MM.1S (cell line): Measurements from ENCODE around the gene LYZL1.
"Not testable (repeated sequence)": the region's sequence is repeated elsewhere in the genome, so short reads cannot be mapped to it uniquely, and the experiment has no call there.

ENCODE experiments used
- DNase-seq: peaks from one replicate; pipeline ENCODE4 v3.0.0-alpha.2; 2015
- H2AFZ ChIP-seq: fragments of 300-600 bp; sonication (generic); 2 replicates; pipeline ENCODE4 v1.6.0; 2016; ENCODE audit warnings: antibody characterized with exemption, low read length
- H3F3A ChIP-seq: fragments of 300-600 bp; sonication (generic); 2 replicates; pipeline ENCODE4 v1.6.1; 2016; ENCODE audit warnings: mild to moderate bottlenecking, antibody characterized with exemption, low read length, moderate library complexity, mixed read lengths; ENCODE audit not compliant: insufficient read depth
- H3K27ac ChIP-seq: fragments of 300-600 bp; sonication (generic); 2 replicates; pipeline ENCODE4 v1.5.1; 2016; ENCODE audit warnings: mild to moderate bottlenecking, low read length
- H3K27me3 ChIP-seq: fragments of 300-600 bp; sonication (generic); replicated peaks from 2 replicates; pipeline ENCODE4 v1.6.0; 2016; ENCODE audit warnings: low read length; ENCODE audit not compliant: insufficient read depth
- H3K36me3 ChIP-seq: fragments of 300-600 bp; sonication (generic); replicated peaks from 2 replicates; pipeline ENCODE4 v1.6.1; 2016; ENCODE audit warnings: mild to moderate bottlenecking, low read length, mixed read lengths; ENCODE audit not compliant: insufficient read depth
- H3K4me1 ChIP-seq: fragments of 300-600 bp; sonication (generic); 2 replicates; pipeline ENCODE4 v1.6.1; 2016; ENCODE audit warnings: low read length, mixed read lengths
- H3K4me2 ChIP-seq: fragments of 300-600 bp; sonication (generic); 2 replicates; pipeline ENCODE4 v1.6.0; 2016; ENCODE audit warnings: low read depth, low read length
- H3K4me3 ChIP-seq: fragments of 300-600 bp; sonication (generic); 2 replicates; pipeline ENCODE4 v1.5.1; 2016; ENCODE audit warnings: low read length, mixed read lengths
- H3K79me2 ChIP-seq: fragments of 300-600 bp; sonication (generic); 2 replicates; pipeline ENCODE4 v1.6.1; 2016; ENCODE audit warnings: mixed run types, low read length, mixed read lengths
- H3K9ac ChIP-seq: fragments of 300-600 bp; sonication (generic); 2 replicates; pipeline ENCODE4 v1.6.1; 2016; ENCODE audit warnings: low read length, mixed read lengths
- H3K9me2 ChIP-seq: fragments of 300-600 bp; sonication (generic); replicated peaks from 2 replicates; pipeline ENCODE4 v1.6.1; 2016; ENCODE audit warnings: mild to moderate bottlenecking, low read length, mixed read lengths; ENCODE audit not compliant: insufficient read depth
- H3K9me3 ChIP-seq: fragments of 300-600 bp; sonication (generic); replicated peaks from 2 replicates; pipeline ENCODE4 v1.6.1; 2016; ENCODE audit warnings: mild to moderate bottlenecking, low read length, mixed read lengths; ENCODE audit not compliant: insufficient read depth
- H4K20me1 ChIP-seq: fragments of 300-600 bp; sonication (generic); 2 replicates; pipeline ENCODE4 v1.6.1; 2016; ENCODE audit warnings: mild to moderate bottlenecking, low read length, moderate library complexity, mixed read lengths; ENCODE audit not compliant: insufficient read depth
- EZH2 ChIP-seq: fragments of 300-600 bp; sonication (generic); optimal IDR thresholded peaks from 2 replicates; pipeline ENCODE3; 2017; ENCODE audit warnings: low read depth, mild to moderate bottlenecking, antibody characterized with exemption, low read length, mixed read lengths
- EZH2phosphoT487 ChIP-seq: fragments of 300-600 bp; sonication (generic); IDR thresholded peaks from 2 replicates; pipeline ENCODE4 v1.6.1; 2018; ENCODE audit warnings: antibody characterized with exemption, low read length
- TF ChIP-seq, protein P1 (sequence below): fragments of 300-600 bp; sonication (generic); IDR thresholded peaks from 2 replicates; pipeline ENCODE4 v1.5.1; 2016; ENCODE audit warnings: antibody characterized with exemption, low read length, mixed read lengths

Gene LYZL1

DNA sequence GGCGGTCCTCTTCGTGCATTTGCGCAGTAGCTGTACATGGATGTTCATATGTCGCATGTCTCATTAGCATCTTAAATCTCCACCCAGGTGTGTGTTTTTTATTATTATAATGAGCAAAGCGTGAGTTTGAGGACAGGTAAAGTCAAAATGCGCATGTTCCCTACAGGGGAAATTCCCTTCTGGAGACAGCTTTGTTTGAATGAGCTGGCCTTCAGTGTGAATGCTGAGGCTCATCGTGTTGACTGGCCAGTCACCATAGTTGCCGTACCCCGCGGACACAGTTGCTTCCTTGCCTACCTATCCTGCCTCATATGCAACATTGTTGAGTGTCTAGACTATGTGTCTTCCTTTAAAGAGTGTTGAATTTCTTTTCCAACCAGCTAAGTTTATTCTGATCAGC is 13.6 kb downstream of the LYZL1 start:
- H3K4me3 ChIP-seq = no peak overlapping the region
- H4K20me1 ChIP-seq = no peaks in the 10 kb centered on the region
- no peak for TF ChIP-seq EZH2
- no peak overlapping the region for H2AFZ ChIP-seq
- no peak overlapping the region for H3K9ac ChIP-seq
- H3K36me3 ChIP-seq = no peaks in the 10 kb centered on the region
- H3K4me1 ChIP-seq = no peaks in the 10 kb centered on the region
- no peak for DNase-seq
- H3K9me2 ChIP-seq = no peaks in the 10 kb centered on the region
- no peaks in the 10 kb centered on the region for H3K79me2 ChIP-seq
- H3K27me3 ChIP-seq = no peaks in the 10 kb centered on the region
- no peak overlapping the region for H3K27ac ChIP-seq
- no peaks in the 10 kb centered on the region for H3F3A ChIP-seq
- no peak overlapping the region for H3K4me2 ChIP-seq
- no peaks in the 10 kb centered on the region for H3K9me3 ChIP-seq

DNA sequence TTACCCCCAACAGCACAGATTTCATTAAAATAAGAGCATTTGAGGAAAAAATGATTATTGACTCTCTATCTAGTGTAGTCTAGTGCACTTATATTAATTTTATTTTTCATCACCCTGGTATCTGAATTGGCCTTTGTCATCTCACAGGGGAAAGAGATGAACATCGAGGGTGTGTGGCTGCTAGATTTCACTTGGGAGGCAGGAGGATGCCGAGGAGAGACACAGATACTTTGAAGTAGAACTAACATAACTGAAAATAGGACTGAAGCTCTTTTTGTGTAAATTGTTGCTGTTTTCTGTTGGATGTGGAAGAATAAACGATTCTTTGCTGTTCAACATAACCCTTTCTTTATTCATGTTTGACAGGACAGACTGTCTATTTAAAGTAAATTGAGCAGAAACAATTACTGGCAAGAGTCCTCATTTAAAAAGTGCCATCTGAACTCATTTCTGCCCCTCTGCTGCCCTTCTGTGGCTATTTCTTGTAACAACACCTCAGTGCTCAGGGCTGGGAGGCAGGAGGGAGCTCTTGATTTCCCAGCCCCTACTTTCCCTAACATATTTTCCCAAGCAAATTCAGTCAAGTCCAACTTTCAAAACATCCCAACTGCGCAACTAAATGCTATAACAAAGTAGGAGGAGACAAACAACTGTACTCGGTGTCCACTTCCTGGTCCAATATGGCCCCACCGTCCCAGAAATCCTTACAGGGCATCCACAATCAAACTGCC is 15.6 kb downstream of the LYZL1 start:
- Histone ChIP-seq H3K9me2 (no peaks in the 10 kb centered on the region), H3K9ac (no peak overlapping the region), H3K4me3 (no peak overlapping the region), H3K27ac (no peak overlapping the region), H3K79me2 (no peaks in the 10 kb centered on the region), H3F3A (no peaks in the 10 kb centered on the region), H3K4me2 (no peak overlapping the region), H4K20me1 (no peaks in the 10 kb centered on the region), H3K27me3 (no peaks in the 10 kb centered on the region), H3K4me1 (no peaks in the 10 kb centered on the region), H3K36me3 (no peaks in the 10 kb centered on the region), H3K9me3 (no peaks in the 10 kb centered on the region), H2AFZ (no peak overlapping the region)
- no peak for TF ChIP-seq EZH2
- TF ChIP-seq, protein P1, sequence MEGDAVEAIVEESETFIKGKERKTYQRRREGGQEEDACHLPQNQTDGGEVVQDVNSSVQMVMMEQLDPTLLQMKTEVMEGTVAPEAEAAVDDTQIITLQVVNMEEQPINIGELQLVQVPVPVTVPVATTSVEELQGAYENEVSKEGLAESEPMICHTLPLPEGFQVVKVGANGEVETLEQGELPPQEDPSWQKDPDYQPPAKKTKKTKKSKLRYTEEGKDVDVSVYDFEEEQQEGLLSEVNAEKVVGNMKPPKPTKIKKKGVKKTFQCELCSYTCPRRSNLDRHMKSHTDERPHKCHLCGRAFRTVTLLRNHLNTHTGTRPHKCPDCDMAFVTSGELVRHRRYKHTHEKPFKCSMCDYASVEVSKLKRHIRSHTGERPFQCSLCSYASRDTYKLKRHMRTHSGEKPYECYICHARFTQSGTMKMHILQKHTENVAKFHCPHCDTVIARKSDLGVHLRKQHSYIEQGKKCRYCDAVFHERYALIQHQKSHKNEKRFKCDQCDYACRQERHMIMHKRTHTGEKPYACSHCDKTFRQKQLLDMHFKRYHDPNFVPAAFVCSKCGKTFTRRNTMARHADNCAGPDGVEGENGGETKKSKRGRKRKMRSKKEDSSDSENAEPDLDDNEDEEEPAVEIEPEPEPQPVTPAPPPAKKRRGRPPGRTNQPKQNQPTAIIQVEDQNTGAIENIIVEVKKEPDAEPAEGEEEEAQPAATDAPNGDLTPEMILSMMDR = peak; percentile 53
- DNase-seq = peak; percentile 50

DNA sequence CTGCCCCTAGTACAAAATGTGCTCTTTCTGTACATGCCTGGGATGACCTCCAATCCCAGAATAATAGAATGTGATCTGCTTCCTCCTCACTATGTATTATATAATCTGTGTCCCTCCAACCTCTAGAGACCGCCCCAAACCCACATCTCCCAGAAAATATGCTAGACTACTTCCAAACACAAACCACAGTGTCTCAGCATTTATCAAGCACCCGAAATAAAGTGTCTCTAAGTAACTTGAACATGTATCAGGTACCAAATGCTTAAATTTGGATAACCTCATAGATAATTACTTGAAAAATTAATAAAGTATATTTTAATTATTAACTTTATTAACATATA is 16.1 kb downstream of the LYZL1 start:
- Histone ChIP-seq H3K9me2 (no peaks in the 10 kb centered on the region), H2AFZ (no peak overlapping the region), H4K20me1 (no peaks in the 10 kb centered on the region), H3K79me2 (no peaks in the 10 kb centered on the region), H3K27ac (no peak overlapping the region), H3K36me3 (no peaks in the 10 kb centered on the region), H3F3A (no peaks in the 10 kb centered on the region), H3K27me3 (no peaks in the 10 kb centered on the region), H3K9ac (no peak overlapping the region), H3K4me2 (no peak overlapping the region), H3K4me1 (no peaks in the 10 kb centered on the region), H3K4me3 (no peak overlapping the region), H3K9me3 (no peaks in the 10 kb centered on the region)
- TF ChIP-seq, protein P1 = no peak
- no peak for DNase-seq

DNA sequence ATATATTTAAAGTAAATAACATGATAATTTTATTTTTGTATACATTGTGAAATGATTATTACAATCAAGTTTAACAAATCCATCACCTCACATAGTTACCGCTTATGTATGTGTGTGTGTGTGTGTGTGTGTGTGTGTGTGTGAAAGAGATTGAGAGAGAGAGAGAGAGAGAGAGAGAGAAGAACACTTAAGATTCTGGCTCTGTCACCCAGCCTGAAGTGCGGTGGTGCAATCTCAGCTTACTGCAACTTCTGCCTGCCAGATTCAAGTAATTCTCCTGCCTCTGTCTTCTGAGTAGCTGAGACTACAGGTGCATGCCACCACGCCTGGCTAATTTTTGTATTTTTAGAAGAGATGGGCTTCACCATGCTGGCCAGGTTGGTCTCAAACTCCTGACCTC is 17.8 kb downstream of the LYZL1 start:
- no peak for TF ChIP-seq EZH2phosphoT487
- Histone ChIP-seq H3F3A (no peaks in the 10 kb centered on the region), H3K27me3 (no peaks in the 10 kb centered on the region), H3K9me2 (no peaks in the 10 kb centered on the region), H3K9ac (no peak overlapping the region), H3K4me1 (no peaks in the 10 kb centered on the region), H3K9me3 (no peaks in the 10 kb centered on the region), H4K20me1 (no peaks in the 10 kb centered on the region), H3K4me2 (no peak overlapping the region), H3K4me3 (no peak overlapping the region), H3K79me2 (no peaks in the 10 kb centered on the region), H3K36me3 (no peaks in the 10 kb centered on the region), H2AFZ (no peak overlapping the region), H3K27ac (no peak overlapping the region)
- no peak for DNase-seq

DNA sequence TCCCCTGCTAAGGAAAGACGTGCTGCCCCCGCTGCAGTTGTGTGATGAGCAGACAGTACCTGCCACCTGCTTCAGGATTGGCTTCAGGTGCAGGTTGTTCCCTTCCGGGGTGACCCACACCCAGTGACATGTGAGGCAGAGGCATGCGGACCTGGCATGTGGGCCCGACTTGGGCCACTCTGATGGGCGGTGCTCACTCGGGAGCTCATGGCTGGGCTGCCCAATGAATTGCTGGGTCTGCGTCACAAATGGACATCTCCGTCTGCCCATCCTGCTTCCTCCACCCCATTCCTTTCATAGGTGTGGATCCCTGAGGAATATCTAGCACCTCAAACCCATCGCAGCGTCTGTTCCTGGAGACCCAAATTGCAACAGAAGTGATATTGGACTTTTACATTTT is 19.3 kb downstream of the LYZL1 start:
- not testable (repeated sequence) for H2AFZ ChIP-seq, DNase-seq, H3K9me3 ChIP-seq, H3K4me3 ChIP-seq, H3K36me3 ChIP-seq, H3K9me2 ChIP-seq, H3K4me2 ChIP-seq, H4K20me1 ChIP-seq, H3K27ac ChIP-seq, H3K4me1 ChIP-seq, H3K27me3 ChIP-seq, H3K79me2 ChIP-seq, H3F3A ChIP-seq, H3K9ac ChIP-seq
